HepG2 (cell line): ENCODE data around the gene SLC12A5. TPM values are rescaled to one million over a fixed set of nuclear protein-coding genes. Genes with fewer than 3 reads are reported as not detected.

ENCODE experiments used
- MYC ChIP-seq: sonication (generic); formaldehyde crosslinking; IDR thresholded peaks from 2 replicates; pipeline ENCODE4 v1.9.0; 2021; ENCODE audit warnings: missing genetic modification reagents, borderline replicate concordance
- NCOR1 ChIP-seq: fragments of 200-600 bp; sonication (generic); IDR thresholded peaks from 2 replicates; pipeline ENCODE4 v1.7.0; 2017; ENCODE audit warnings: antibody characterized with exemption, low read length, borderline replicate concordance
- PRDM4 ChIP-seq: sonication (generic); formaldehyde crosslinking; IDR thresholded peaks from 2 replicates; pipeline ENCODE4 v1.9.0; 2021; ENCODE audit warnings: missing genetic modification reagents, borderline replicate concordance
- RAD51 ChIP-seq: fragments of 450-650 bp; IDR thresholded peaks from 2 replicates; pipeline ENCODE4 v1.6.1; 2016; ENCODE audit warnings: borderline replicate concordance
- ZBTB20 ChIP-seq: sonication (generic); formaldehyde crosslinking; IDR thresholded peaks from 2 replicates; pipeline ENCODE4 v1.8.1; 2023; ENCODE audit warnings: missing genetic modification reagents, low read depth, mild to moderate bottlenecking, borderline replicate concordance
- ZFP37 ChIP-seq: sonication (generic); formaldehyde crosslinking; IDR thresholded peaks from 2 replicates; pipeline ENCODE4 v1.4.0; 2020; ENCODE audit warnings: missing genetic modification reagents, borderline replicate concordance
- ZNF574 ChIP-seq: sonication (generic); formaldehyde crosslinking; IDR thresholded peaks from 2 replicates; pipeline ENCODE4 v1.4.0; 2020; ENCODE audit warnings: missing genetic modification reagents
- ZNF589 ChIP-seq: sonication (generic); formaldehyde crosslinking; conservative IDR thresholded peaks from 2 replicates; pipeline ENCODE4 v1.8.0; 2022; ENCODE audit warnings: mild to moderate bottlenecking, moderate library complexity, missing genetic modification reagents
- ZNF607 ChIP-seq: sonication (generic); formaldehyde crosslinking; IDR thresholded peaks from 2 replicates; pipeline ENCODE4 v1.5.1; 2020; ENCODE audit warnings: missing genetic modification reagents, mild to moderate bottlenecking, borderline replicate concordance
- ZNF746 ChIP-seq: sonication (generic); formaldehyde crosslinking; IDR thresholded peaks from 2 replicates; pipeline ENCODE4 v1.8.0; 2022; ENCODE audit warnings: mild to moderate bottlenecking, missing genetic modification reagents
- ZNF788 ChIP-seq: sonication (generic); formaldehyde crosslinking; IDR thresholded peaks from 2 replicates; pipeline ENCODE4 v1.5.0; 2020; ENCODE audit warnings: mild to moderate bottlenecking, missing genetic modification reagents, borderline replicate concordance
- polyA plus RNA-seq, 8 experiments: library from polyadenylated mRNA; depleted of rRNA in 3 of 8; stranded (reverse) in 7 of 8; unstranded in 1 of 8; fragments of >200 nt; fragmentation: Illumina TruSeq in 4 of 8; extraction: Trizol in 4 of 8; gene quantifications; 2 replicates each; pipeline versions ENCODE4 v1.2.1 to v1.2.3, GENCODE V29; 2011 to 2016; ENCODE audit warnings: low read depth in 4 of 8, missing spikeins in 1 of 8, mixed read lengths in 1 of 8; ENCODE audit not compliant: insufficient read depth in 1 of 8
- total RNA-seq, 5 experiments: library from RNA; depleted of rRNA; stranded (reverse); fragments of >200 nt; fragmentation: Illumina TruSeq; extraction: Trizol; gene quantifications; 2 replicates each; pipeline ENCODE4 v1.2.3, GENCODE V29; 2016; ENCODE audit warnings: low read depth in 1 of 5
- TF ChIP-seq, protein P1 (sequence below): sonication (generic); formaldehyde crosslinking; IDR thresholded peaks from 2 replicates; pipeline ENCODE4 v1.8.1; 2023; ENCODE audit warnings: mild to moderate bottlenecking, missing genetic modification reagents
- TF ChIP-seq, protein P2 (sequence below), 2 experiments: sonication (generic) in 1 of 2; formaldehyde crosslinking in 1 of 2; IDR thresholded peaks; 2 replicates each; pipeline versions ENCODE4 v1.5.1 to v1.6.1; 2011 to 2020; ENCODE audit warnings: borderline replicate concordance in 1 of 2, low read depth in 1 of 2, low read length in 1 of 2, mild to moderate bottlenecking in 1 of 2, missing genetic modification reagents in 1 of 2, moderate library complexity in 1 of 2

SLC12A5 gene
- total and polyA plus RNA-seq, 2 of the 13 experiments (the other 11 are each of a cell fraction or from before 2014, with no cell fraction given), result 4.3 to 5.4 TPM

DNA sequence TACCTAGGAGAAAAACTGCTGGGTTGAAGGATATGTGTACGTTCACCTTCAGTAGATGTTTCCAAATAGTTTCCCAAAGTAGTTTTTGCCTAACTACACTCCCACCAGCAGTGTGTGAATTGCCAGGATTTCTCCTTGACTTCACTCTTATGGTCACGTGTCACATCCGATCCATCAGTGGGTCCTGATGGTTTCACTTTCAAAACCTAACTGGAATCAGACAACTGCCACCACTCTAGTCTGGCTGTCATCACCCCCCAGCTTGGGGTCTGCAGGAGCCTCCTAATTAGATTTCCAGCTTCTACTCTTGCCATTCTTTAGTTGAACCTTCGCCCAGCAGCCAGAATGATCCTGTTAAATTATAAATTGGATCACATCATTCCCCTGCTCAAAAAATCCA, 8.5 kb upstream of the SLC12A5 start (continued):
- TF ChIP-seq ZNF574 (CRISPR knock-in tag) (no peak), ZNF788 (CRISPR knock-in tag) (no peak), ZBTB20 (CRISPR knock-in tag) (no peak), NCOR1 (no peak), ZFP37 (CRISPR knock-in tag) (no peak), MYC (CRISPR knock-in tag) (no peak), ZNF589 (CRISPR knock-in tag) (no peak), RAD51 (peak; percentile 75; the same call in 1 of the 2 replicates), ZNF607 (CRISPR knock-in tag) (no peak), ZNF746 (0 out of 2 replicates have a peak, but pooled peaks have one; percentile 4), PRDM4 (CRISPR knock-in tag) (0 out of 2 replicates have a peak, but pooled peaks have one; percentile 36)
- TF ChIP-seq, protein P1, sequence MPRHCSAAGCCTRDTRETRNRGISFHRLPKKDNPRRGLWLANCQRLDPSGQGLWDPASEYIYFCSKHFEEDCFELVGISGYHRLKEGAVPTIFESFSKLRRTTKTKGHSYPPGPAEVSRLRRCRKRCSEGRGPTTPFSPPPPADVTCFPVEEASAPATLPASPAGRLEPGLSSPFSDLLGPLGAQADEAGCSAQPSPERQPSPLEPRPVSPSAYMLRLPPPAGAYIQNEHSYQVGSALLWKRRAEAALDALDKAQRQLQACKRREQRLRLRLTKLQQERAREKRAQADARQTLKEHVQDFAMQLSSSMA (CRISPR knock-in tag), result no peak
- TF ChIP-seq, protein P2, sequence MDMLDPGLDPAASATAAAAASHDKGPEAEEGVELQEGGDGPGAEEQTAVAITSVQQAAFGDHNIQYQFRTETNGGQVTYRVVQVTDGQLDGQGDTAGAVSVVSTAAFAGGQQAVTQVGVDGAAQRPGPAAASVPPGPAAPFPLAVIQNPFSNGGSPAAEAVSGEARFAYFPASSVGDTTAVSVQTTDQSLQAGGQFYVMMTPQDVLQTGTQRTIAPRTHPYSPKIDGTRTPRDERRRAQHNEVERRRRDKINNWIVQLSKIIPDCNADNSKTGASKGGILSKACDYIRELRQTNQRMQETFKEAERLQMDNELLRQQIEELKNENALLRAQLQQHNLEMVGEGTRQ (IDR thresholded peaks at IDR 0.05; ENCODE audit: low read depth, low read length), result peak; percentile 85
- TF ChIP-seq, protein P2 (CRISPR knock-in tag; IDR thresholded peaks at IDR 0.05; ENCODE audit: borderline replicate concordance), result peak; percentile 57; the same call in 1 of the 2 replicates
